Subcutaneous preadipocyte (primary cell): ENCODE data around the gene SARNP. TPM values are rescaled to one million over a fixed set of nuclear protein-coding genes. Genes with fewer than 3 reads are reported as not detected.

Experiments used
- small RNA-seq: library from RNA; depleted of rRNA; stranded (forward); fragments of <200 nt; gene quantifications from one replicate; pipeline ENCODE3, GENCODE V24; 2012
- total RNA-seq: library from RNA; depleted of rRNA; stranded (reverse); fragments of >200 nt; gene quantifications from 2 replicates; pipeline ENCODE4 v1.2.3, GENCODE V29; 2012

Gene SARNP
- total RNA-seq: 65.5 and 79.0 TPM in 2 replicates

GRCh38 chr12:55817345-55818139, at the start of gene SARNP, which contains the start of gene ORMDL2:
TSS of gene SARNP (minus strand) at chr12:55817724. CDS start at chr12:55817701, 23 bp downstream.
TSS of gene ORMDL2 (plus strand) at chr12:55818041. CDS start at chr12:55819000, 959 bp downstream.

DNA sequence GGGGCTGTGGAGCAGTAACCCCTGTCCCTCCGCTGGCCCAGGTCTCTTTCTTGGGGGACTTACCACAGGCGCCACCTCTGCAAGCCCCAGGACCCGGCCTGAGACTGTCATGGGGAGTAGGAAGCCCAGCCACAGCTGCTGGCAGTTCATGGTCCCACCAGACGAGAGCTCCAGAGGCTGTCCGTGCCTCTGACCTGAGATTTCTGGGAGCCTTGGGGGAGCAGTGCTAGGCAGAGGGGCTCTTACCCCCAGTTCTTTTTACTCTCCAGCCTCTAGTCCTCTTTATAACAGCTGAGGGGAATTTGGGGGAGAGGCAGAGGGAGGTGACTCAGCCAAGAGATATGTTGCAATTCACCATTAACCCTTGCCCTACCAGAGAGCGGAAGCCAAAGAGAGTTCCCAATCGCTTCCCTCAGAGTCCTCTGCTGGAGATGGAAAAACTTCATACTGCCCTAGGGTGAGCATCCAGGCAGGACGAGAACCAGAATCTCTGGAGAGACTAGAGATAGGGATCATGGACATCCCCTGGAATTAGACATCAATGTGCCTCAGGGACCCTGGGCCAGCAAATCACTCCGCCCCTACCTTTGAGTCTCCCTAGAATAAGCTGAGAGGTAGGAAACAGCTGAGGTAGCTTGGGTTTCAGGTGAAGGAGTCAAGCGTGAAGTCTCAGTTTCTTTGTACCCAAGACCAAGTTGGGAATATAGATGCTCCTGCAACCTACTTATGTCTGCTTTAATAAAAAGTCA, 25.3 kb upstream of the SARNP start, which contains the start of gene MMP19:
TSS of gene MMP19 (minus strand) at position 256 of the 749 bp plus-strand sequence. CDS start at position 150, 106 bp downstream.

GRCh38 chr12:55742719-55743405, 74.7 kb downstream of the SARNP start, which contains the start of gene GDF11:
TSS of gene GDF11 (plus strand) at chr12:55743122. CDS start at chr12:55743317, 195 bp downstream.

GRCh38 chr12:55728939-55729818, 88.3 kb downstream of the SARNP start, which contains the start of gene CD63:
TSS of gene CD63 (minus strand) at chr12:55729009. CDS start at chr12:55728341, 668 bp downstream.

DNA sequence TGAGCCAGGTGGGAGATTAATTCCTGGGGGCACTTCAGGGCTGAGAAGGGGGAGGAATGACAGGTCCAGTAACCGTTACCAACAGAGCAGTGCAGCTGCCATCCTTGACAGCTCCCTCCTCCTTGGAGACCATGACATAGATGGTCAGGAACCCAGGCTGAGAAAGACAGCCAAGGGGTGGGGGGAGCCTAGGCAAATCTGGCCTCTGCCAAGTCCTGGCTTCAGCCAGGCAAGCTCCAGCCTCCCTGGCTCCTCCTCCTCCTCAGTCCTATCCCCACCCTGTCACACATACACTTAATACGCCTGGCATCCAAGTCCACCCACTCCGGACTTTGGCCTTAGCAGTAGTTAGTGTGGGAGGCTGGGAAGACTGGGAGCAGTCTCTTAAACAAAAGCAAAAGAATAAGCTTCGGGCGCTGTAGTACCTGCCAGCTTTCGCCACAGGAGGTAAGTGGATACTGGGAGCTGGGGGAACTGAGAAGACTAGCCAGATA, 97.4 kb downstream of the SARNP start, which contains the start of gene RDH5:
TSS of gene RDH5 (plus strand) at position 323 of the 494 bp plus-strand sequence. CDS start 792 bp downstream, outside the sequence.

GRCh38 chr12:55715833-55716581, 101.5 kb downstream of the SARNP start, which contains the start of gene BLOC1S1:
TSS of gene BLOC1S1 (plus strand) at chr12:55716046. CDS start at chr12:55716052, 6 bp downstream.

DNA sequence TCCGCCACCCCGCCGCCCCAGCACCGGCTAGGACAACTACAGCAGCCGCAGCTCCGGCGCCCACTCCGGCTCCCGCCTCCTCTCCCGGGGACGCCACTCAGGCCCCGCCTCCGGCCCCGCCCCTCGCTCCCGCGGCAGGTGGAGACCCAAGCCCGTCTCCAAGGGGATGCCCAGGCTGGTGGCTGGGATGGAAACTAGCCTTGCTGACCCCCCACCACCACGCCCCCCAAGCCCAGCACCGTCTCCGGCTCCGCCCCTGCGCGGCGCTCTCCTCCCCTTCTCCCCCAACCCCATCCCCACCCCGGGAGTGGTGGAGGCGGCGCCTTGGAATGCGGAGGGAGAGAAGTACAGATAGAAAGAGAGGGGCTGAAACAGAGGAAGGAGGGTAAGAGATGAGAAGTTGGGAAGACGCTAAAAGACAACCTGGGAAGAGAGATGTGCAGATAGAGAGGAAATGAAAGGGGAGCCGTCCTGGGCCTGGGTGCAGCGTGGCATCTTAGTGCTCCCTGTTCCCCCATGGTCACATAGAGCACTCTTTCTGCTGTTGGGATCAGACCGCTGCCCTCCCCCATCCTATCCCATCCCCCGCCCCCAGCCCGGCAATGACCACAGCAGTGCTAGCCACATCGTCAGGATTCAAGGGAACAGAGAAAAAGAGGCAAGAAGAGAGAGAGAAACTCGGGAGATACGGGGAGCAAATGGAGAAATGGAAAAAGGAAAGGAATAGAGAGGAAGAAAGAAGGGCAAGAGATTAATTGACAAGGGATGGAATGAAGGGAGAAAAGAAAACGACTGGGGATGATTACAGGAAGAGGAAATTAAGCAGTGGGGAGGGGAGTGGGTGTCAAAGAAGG, 109.5 kb downstream of the SARNP start, which contains the start of gene ITGA7:
TSS of gene ITGA7 (minus strand) at position 64 of the 854 bp plus-strand sequence. CDS start 222 bp downstream, outside the sequence.

Small RNA genes lying within 50 kb of the gene (small RNA-seq; reads per million reads assigned to genes)
- not detected for gene AC009779.1
- not detected for gene RF00017

Other genes starting within 250 kb of the SARNP start
- not detected in 2 replicates for gene OR2AP1, start 245.3 kb downstream of the SARNP start, total RNA-seq
- gene OR10P1, start 180.8 kb downstream of the SARNP start, total RNA-seq: not detected in 2 replicates
- 15.2 and 18.7 TPM in 2 replicates for gene ITGA7, start 109.8 kb downstream of the SARNP start, total RNA-seq
- gene BLOC1S1, start 101.7 kb downstream of the SARNP start, total RNA-seq: 33.8 and 54.0 TPM in 2 replicates
- gene RDH5, start 97.3 kb downstream of the SARNP start, total RNA-seq: 59.2 and 70.6 TPM in 2 replicates
- gene CD63, start 88.7 kb downstream of the SARNP start, total RNA-seq: 1,437 and 2,220 TPM in 2 replicates
- 4.0 and 7.0 TPM in 2 replicates for gene GDF11, start 74.6 kb downstream of the SARNP start, total RNA-seq
- gene ORMDL2, start 317 bp upstream of the SARNP start, total RNA-seq: 14.3 and 15.6 TPM in 2 replicates
- 32.3 and 42.4 TPM in 2 replicates for gene DNAJC14, start 11.9 kb upstream of the SARNP start, total RNA-seq
- gene MMP19, start 25.2 kb upstream of the SARNP start, total RNA-seq: 9.2 and 9.9 TPM in 2 replicates
- 36.4 TPM in 2 replicates for gene PYM1, start 110.2 kb upstream of the SARNP start, total RNA-seq
- 39.3 and 42.8 TPM in 2 replicates for gene DGKA, start 113.4 kb upstream of the SARNP start, total RNA-seq
- 0.78 and 1.5 TPM in 2 replicates for gene PMEL, start 148.3 kb upstream of the SARNP start, total RNA-seq
- 19.1 and 45.5 TPM in 2 replicates for gene CDK2, start 149.1 kb upstream of the SARNP start, total RNA-seq
- 51.1 and 62.6 TPM in 2 replicates for gene RAB5B, start 156.4 kb upstream of the SARNP start, total RNA-seq
- gene SUOX, start 179.6 kb upstream of the SARNP start, total RNA-seq: 8.5 and 13.3 TPM in 2 replicates
- 0.37 and 1.2 TPM in 2 replicates for gene IKZF4, start 203.3 kb upstream of the SARNP start, total RNA-seq
- 188 and 387 TPM in 2 replicates for gene RPS26, start 224.2 kb upstream of the SARNP start, total RNA-seq